HepG2 (cell line): ENCODE measurements around the gene URAD. TPM values are rescaled to one million over a fixed set of nuclear protein-coding genes. Genes with fewer than 3 reads are reported as not detected.

ENCODE experiments used
- ATM ChIP-seq: fragments of 450-650 bp; IDR thresholded peaks from 2 replicates; pipeline ENCODE4 v1.7.1; 2017; ENCODE audit warnings: mild to moderate bottlenecking, borderline replicate concordance
- CENPT ChIP-seq: sonication (generic); formaldehyde crosslinking; IDR thresholded peaks from 2 replicates; pipeline ENCODE4 v1.8.0; 2022; ENCODE audit warnings: low read depth, mild to moderate bottlenecking, moderate library complexity, missing genetic modification reagents
- FOXM1 ChIP-seq: sonication (generic); formaldehyde crosslinking; IDR thresholded peaks from 2 replicates; pipeline ENCODE4 v1.5.0; 2020; ENCODE audit warnings: missing genetic modification reagents
- GABPB1 ChIP-seq: IDR thresholded peaks from 2 replicates; pipeline ENCODE4 v1.6.1; 2016; ENCODE audit warnings: mild to moderate bottlenecking, missing genetic modification reagents, moderate library complexity, missing compliant biosample characterization
- HMG20B ChIP-seq: conservative IDR thresholded peaks from 2 replicates; pipeline ENCODE4 v1.6.1; 2016; ENCODE audit warnings: missing genetic modification reagents, missing compliant biosample characterization
- PLRG1 ChIP-seq: fragments of 450-650 bp; conservative IDR thresholded peaks from 2 replicates; pipeline ENCODE4 v1.6.1; 2016
- POLR2A ChIP-seq, 2 experiments: IDR thresholded peaks; 2 replicates each; pipeline ENCODE4 v1.6.1; 2011; ENCODE audit warnings: low read depth in 2 of 2, low read length in 2 of 2, mild to moderate bottlenecking in 1 of 2, moderate library complexity in 1 of 2; ENCODE audit not compliant: insufficient read depth in 1 of 2
- RARA ChIP-seq: IDR thresholded peaks from 2 replicates; pipeline ENCODE4 v1.6.1; 2016; ENCODE audit warnings: missing genetic modification reagents, missing compliant biosample characterization
- RARG ChIP-seq: sonication (generic); formaldehyde crosslinking; IDR thresholded peaks from 2 replicates; pipeline ENCODE4 v1.4.0; 2020; ENCODE audit warnings: low read depth, mild to moderate bottlenecking, missing genetic modification reagents
- RCOR2 ChIP-seq: IDR thresholded peaks from 2 replicates; pipeline ENCODE4 v1.6.1; 2016; ENCODE audit warnings: missing biosample characterization, missing genetic modification reagents
- RFX3 ChIP-seq: IDR thresholded peaks from 2 replicates; pipeline ENCODE4 v1.6.1; 2016; ENCODE audit warnings: missing biosample characterization, missing genetic modification reagents
- RFXAP ChIP-seq: sonication (generic); formaldehyde crosslinking; IDR thresholded peaks from 2 replicates; pipeline ENCODE4 v1.4.0; 2020; ENCODE audit warnings: missing genetic modification reagents, borderline replicate concordance
- SMARCE1 ChIP-seq: fragments of 450-650 bp; IDR thresholded peaks from 2 replicates; pipeline ENCODE4 v1.6.1; 2017; ENCODE audit warnings: borderline replicate concordance
- STAT5B ChIP-seq: sonication (generic); formaldehyde crosslinking; IDR thresholded peaks from 2 replicates; pipeline ENCODE4 v1.4.0; 2020; ENCODE audit warnings: missing genetic modification reagents
- TCF7L2 ChIP-seq: IDR thresholded peaks from 2 replicates; pipeline ENCODE4 v1.6.1; 2011; ENCODE audit warnings: mild to moderate bottlenecking, low read depth, low read length, moderate library complexity
- ZNF138 ChIP-seq: sonication (generic); formaldehyde crosslinking; IDR thresholded peaks from 2 replicates; pipeline ENCODE4 v1.5.0; 2020; ENCODE audit warnings: mild to moderate bottlenecking, low read depth, missing genetic modification reagents
- ZNF34 ChIP-seq: sonication (generic); formaldehyde crosslinking; IDR thresholded peaks from 2 replicates; pipeline ENCODE4 v1.4.0; 2020; ENCODE audit warnings: mild to moderate bottlenecking, missing genetic modification reagents, borderline replicate concordance
- polyA plus RNA-seq, 8 experiments: library from polyadenylated mRNA; depleted of rRNA in 3 of 8; stranded (reverse) in 7 of 8; unstranded in 1 of 8; fragments of >200 nt; fragmentation: Illumina TruSeq in 4 of 8; extraction: Trizol in 4 of 8; gene quantifications; 2 replicates each; pipeline versions ENCODE4 v1.2.1 to v1.2.3, GENCODE V29; 2011 to 2016; ENCODE audit warnings: low read depth in 4 of 8, missing spikeins in 1 of 8, mixed read lengths in 1 of 8; ENCODE audit not compliant: insufficient read depth in 1 of 8
- total RNA-seq, 5 experiments: library from RNA; depleted of rRNA; stranded (reverse); fragments of >200 nt; fragmentation: Illumina TruSeq; extraction: Trizol; gene quantifications; 2 replicates each; pipeline ENCODE4 v1.2.3, GENCODE V29; 2016; ENCODE audit warnings: low read depth in 1 of 5
- TF ChIP-seq, protein P1 (sequence below): sonication (generic); formaldehyde crosslinking; IDR thresholded peaks from 2 replicates; pipeline ENCODE4 v1.4.0; 2020; ENCODE audit warnings: missing genetic modification reagents
- TF ChIP-seq, protein P2 (sequence below): IDR thresholded peaks from 2 replicates; pipeline ENCODE4 v1.6.1; 2012; ENCODE audit warnings: low read length, improper control_type of control experiment
- TF ChIP-seq, protein P3 (sequence below): sonication (generic); formaldehyde crosslinking; IDR thresholded peaks from 2 replicates; pipeline ENCODE4 v1.4.0; 2020; ENCODE audit warnings: missing genetic modification reagents
- TF ChIP-seq, protein P4 (sequence below): sonication (generic); formaldehyde crosslinking; conservative IDR thresholded peaks from 2 replicates; pipeline ENCODE4 v1.8.0; 2022; ENCODE audit warnings: low read depth, missing genetic modification reagents

Gene URAD
- total and polyA plus RNA-seq, 2 of the 13 experiments (the other 11 are each of a cell fraction or from before 2014, with no cell fraction given) = not detected

DNA sequence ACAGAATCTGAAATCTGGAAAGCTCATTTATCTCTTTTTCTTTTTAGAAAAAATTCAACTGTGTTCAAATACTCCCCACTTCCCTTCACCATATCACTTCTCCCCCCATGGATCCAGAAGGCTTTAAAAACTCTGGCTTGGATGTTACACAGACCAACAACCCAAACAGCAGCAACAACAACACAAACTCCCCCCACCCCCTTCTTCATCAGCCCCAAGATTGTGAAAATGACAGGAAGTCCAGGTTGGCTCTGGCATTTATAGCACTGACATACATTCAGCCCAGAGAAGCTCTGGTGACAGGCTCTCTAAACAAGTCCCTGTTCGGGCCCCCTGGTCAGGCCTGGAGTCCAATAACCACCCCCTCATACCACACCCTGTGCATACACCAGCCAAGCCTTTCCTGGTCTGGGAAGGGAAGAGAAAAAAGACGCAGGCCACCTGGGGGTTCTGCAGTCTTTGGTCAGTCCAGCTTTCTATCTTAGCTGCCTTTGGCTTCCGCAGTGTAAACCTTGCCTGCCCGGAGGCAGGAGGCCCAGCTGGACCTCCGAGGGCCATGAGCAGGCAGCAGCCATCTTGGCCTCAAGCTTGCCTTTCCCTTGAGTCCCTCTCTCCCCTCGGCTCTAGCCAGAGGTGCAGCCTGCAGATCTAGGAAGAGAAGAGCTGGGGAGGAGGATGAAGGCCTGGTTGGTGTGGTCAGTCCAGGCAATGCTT lies 26.2 kb downstream of the URAD start (continued):
- TF ChIP-seq, protein P1, sequence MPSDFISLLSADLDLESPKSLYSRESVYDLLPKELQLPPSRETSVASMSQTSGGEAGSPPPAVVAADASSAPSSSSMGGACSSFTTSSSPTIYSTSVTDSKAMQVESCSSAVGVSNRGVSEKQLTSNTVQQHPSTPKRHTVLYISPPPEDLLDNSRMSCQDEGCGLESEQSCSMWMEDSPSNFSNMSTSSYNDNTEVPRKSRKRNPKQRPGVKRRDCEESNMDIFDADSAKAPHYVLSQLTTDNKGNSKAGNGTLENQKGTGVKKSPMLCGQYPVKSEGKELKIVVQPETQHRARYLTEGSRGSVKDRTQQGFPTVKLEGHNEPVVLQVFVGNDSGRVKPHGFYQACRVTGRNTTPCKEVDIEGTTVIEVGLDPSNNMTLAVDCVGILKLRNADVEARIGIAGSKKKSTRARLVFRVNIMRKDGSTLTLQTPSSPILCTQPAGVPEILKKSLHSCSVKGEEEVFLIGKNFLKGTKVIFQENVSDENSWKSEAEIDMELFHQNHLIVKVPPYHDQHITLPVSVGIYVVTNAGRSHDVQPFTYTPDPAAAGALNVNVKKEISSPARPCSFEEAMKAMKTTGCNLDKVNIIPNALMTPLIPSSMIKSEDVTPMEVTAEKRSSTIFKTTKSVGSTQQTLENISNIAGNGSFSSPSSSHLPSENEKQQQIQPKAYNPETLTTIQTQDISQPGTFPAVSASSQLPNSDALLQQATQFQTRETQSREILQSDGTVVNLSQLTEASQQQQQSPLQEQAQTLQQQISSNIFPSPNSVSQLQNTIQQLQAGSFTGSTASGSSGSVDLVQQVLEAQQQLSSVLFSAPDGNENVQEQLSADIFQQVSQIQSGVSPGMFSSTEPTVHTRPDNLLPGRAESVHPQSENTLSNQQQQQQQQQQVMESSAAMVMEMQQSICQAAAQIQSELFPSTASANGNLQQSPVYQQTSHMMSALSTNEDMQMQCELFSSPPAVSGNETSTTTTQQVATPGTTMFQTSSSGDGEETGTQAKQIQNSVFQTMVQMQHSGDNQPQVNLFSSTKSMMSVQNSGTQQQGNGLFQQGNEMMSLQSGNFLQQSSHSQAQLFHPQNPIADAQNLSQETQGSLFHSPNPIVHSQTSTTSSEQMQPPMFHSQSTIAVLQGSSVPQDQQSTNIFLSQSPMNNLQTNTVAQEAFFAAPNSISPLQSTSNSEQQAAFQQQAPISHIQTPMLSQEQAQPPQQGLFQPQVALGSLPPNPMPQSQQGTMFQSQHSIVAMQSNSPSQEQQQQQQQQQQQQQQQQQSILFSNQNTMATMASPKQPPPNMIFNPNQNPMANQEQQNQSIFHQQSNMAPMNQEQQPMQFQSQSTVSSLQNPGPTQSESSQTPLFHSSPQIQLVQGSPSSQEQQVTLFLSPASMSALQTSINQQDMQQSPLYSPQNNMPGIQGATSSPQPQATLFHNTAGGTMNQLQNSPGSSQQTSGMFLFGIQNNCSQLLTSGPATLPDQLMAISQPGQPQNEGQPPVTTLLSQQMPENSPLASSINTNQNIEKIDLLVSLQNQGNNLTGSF (CRISPR knock-in tag) = no peak
- TF ChIP-seq STAT5B (CRISPR knock-in tag) (no peak), RFXAP (no peak), ATM (no peak), RARG (CRISPR knock-in tag) (no peak), RCOR2 (CRISPR knock-in tag) (no peak), CENPT (CRISPR knock-in tag) (no peak), POLR2A (IDR thresholded peaks at IDR 0.05; ENCODE audit: insufficient read depth in 1 of 2, low read depth in 2 of 2, low read length in 2 of 2) (0 out of 4 replicates have a peak, but pooled peaks have one; percentile 21 to 35), ZNF34 (no peak), HMG20B (CRISPR knock-in tag) (no peak), TCF7L2 (no peak), RARA (CRISPR knock-in tag) (no peak), PLRG1 (no peak), SMARCE1 (no peak), ZNF138 (CRISPR knock-in tag) (0 out of 2 replicates have a peak, but pooled peaks have one; percentile 35), GABPB1 (CRISPR knock-in tag) (no peak), RFX3 (CRISPR knock-in tag) (no peak), FOXM1 (CRISPR knock-in tag) (no peak)
- TF ChIP-seq, protein P2, sequence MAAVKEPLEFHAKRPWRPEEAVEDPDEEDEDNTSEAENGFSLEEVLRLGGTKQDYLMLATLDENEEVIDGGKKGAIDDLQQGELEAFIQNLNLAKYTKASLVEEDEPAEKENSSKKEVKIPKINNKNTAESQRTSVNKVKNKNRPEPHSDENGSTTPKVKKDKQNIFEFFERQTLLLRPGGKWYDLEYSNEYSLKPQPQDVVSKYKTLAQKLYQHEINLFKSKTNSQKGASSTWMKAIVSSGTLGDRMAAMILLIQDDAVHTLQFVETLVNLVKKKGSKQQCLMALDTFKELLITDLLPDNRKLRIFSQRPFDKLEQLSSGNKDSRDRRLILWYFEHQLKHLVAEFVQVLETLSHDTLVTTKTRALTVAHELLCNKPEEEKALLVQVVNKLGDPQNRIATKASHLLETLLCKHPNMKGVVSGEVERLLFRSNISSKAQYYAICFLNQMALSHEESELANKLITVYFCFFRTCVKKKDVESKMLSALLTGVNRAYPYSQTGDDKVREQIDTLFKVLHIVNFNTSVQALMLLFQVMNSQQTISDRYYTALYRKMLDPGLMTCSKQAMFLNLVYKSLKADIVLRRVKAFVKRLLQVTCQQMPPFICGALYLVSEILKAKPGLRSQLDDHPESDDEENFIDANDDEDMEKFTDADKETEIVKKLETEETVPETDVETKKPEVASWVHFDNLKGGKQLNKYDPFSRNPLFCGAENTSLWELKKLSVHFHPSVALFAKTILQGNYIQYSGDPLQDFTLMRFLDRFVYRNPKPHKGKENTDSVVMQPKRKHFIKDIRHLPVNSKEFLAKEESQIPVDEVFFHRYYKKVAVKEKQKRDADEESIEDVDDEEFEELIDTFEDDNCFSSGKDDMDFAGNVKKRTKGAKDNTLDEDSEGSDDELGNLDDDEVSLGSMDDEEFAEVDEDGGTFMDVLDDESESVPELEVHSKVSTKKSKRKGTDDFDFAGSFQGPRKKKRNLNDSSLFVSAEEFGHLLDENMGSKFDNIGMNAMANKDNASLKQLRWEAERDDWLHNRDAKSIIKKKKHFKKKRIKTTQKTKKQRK = no peak
- TF ChIP-seq, protein P3, sequence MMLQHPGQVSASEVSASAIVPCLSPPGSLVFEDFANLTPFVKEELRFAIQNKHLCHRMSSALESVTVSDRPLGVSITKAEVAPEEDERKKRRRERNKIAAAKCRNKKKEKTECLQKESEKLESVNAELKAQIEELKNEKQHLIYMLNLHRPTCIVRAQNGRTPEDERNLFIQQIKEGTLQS = no peak
- TF ChIP-seq, protein P4, sequence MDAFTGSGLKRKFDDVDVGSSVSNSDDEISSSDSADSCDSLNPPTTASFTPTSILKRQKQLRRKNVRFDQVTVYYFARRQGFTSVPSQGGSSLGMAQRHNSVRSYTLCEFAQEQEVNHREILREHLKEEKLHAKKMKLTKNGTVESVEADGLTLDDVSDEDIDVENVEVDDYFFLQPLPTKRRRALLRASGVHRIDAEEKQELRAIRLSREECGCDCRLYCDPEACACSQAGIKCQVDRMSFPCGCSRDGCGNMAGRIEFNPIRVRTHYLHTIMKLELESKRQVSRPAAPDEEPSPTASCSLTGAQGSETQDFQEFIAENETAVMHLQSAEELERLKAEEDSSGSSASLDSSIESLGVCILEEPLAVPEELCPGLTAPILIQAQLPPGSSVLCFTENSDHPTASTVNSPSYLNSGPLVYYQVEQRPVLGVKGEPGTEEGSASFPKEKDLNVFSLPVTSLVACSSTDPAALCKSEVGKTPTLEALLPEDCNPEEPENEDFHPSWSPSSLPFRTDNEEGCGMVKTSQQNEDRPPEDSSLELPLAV (CRISPR knock-in tag) = no peak
